ENCODE results near the gene ADORA1. TPM values are rescaled to one million over a fixed set of nuclear protein-coding genes. Genes with fewer than 3 reads are reported as not detected.

The ADORA1 gene
- total and polyA plus RNA-seq, 2 of the 4 experiments (the other 2 are of a cell fraction), result 0.36 to 0.56 TPM

DNA sequence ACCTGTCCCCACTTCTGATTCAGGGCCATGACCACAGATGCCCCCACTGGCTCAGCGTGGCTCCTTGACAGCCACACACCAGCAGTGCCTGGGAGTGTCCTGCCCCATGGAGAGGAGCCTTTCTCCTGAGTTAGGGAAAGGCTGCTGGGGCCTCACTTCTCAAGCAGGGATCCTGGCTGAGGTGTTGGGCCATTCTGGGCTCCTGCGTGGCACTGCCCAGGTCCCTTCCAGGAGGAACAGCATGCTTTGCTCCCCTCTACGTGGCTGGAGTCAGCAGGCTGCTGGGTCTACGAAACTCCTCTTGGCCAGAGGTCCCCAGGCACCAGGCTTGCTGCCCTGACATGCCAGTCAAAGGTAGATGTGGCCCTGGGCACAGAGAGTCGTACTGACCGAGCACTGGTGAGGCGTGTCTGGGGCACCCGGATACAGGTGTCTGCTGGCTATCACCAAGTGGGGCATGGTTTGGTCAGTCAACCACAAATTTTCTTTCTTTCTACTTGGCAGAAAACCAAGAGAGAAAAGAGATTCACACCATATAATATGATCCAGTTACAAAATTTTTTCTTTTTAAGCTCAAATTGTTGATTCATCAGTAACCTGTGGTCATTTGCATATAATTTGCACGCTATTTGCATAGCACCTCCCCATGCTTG, 4.1 kb downstream of the ADORA1 start:
- H3K4me1 ChIP-seq (ENCODE audit: control insufficient read depth, insufficient read depth, low read length), result peaks cover 2% of the 10 kb centered on the region; the same call in 1 of the 2 replicates
- H3K27ac ChIP-seq (ENCODE audit: insufficient read depth, low read length), result no peak overlapping the region
- in situ Hi-C loops (cut with MboI; ENCODE audit: low sequenced_read_pairs), result no loop called here
- DNase-seq (no peak), ATAC-seq (ENCODE audit: low read depth) (no peak)
- no peak overlapping the region for H4K8ac ChIP-seq (ENCODE audit: low read depth in 2 of 2, low read length in 2 of 2)
- intact Hi-C loops (cut with micrococcal nuclease), result no loop called here
- H4K5ac ChIP-seq (ENCODE audit: low read depth, low read length), result no peak overlapping the region
- H2AFZ ChIP-seq (replicated peaks; ENCODE audit: low read length, poor library complexity), result no peak overlapping the region
- dilution Hi-C loops (cut with HindIII; ENCODE audit: low sequenced_read_pairs, unreplicated experiment), result no loop called here
- TF ChIP-seq BHLHE40 (IDR thresholded peaks at IDR 0.05; ENCODE audit: low read depth, low read length) (no peak), CHD1 (IDR thresholded peaks at IDR 0.05; ENCODE audit: low read depth, low read length) (no peak)
- no peak overlapping the region for H2BK20ac ChIP-seq (ENCODE audit: low read depth, low read length)
- no peaks in the 10 kb centered on the region for H3K36me3 ChIP-seq (ENCODE audit: control insufficient read depth, insufficient read depth, low read length)
- no peak overlapping the region for H3K18ac ChIP-seq (ENCODE audit: low read depth, low read length)
- no peaks in the 10 kb centered on the region for H3K9me3 ChIP-seq (ENCODE audit: control insufficient read depth, insufficient read depth, low read length)
- no peak overlapping the region for H3K4me2 ChIP-seq (ENCODE audit: low read depth, low read length)
- H3K9ac ChIP-seq (ENCODE audit: low read depth, low read length), result no peak overlapping the region
- no peak overlapping the region for H2BK120ac ChIP-seq (ENCODE audit: low read depth, low read length)
- CTCF ChIA-PET, result no interaction called here
- BruUV-seq (replicated peaks), result no TSS peak
- no peaks in the 10 kb centered on the region for H4K20me1 ChIP-seq (ENCODE audit: insufficient read depth, low read length)
- H3K4me3 ChIP-seq (ENCODE audit: insufficient read depth, low read depth, low read length), result no peak overlapping the region
- H3K56ac ChIP-seq (ENCODE audit: extremely low read depth, insufficient read depth, low read length), result no peak overlapping the region
- H2AK9ac ChIP-seq (replicated peaks; ENCODE audit: low read depth, low read length, poor library complexity), result no peak overlapping the region
- no peak overlapping the region for H2BK15ac ChIP-seq (ENCODE audit: low read depth, low read length)
- no peak overlapping the region for H3K14ac ChIP-seq (replicated peaks; ENCODE audit: low read depth, low read length)
- WGBS, 2 experiments (ENCODE audit: extremely low coverage in 2 of 2, insufficient read length in 1 of 2), result 82% methylated on average over 3 of the region's 9 CpGs; no CpG with 5 or more reads in 1 of the 2 experiments
- no peak overlapping the region for H3K23ac ChIP-seq (ENCODE audit: low read depth, low read length)
- no peak overlapping the region for H4K91ac ChIP-seq (ENCODE audit: insufficient read depth, low read depth, low read length)
- no peak overlapping the region for H2BK5ac ChIP-seq (ENCODE audit: low read depth, low read length, poor library complexity, severe bottlenecking)
- H3K4ac ChIP-seq (ENCODE audit: low read depth, low read length), result no peak overlapping the region
- POLR2A ChIA-PET (ENCODE audit: unreplicated experiment), result no interaction called here
- no peak overlapping the region for H2AK5ac ChIP-seq (ENCODE audit: low read depth, low read length)
- H3K27me3 ChIP-seq (ENCODE audit: control insufficient read depth, insufficient read depth, low read length), result peaks cover 25% of the 10 kb centered on the region
- no peaks in the 10 kb centered on the region for H3K9me1 ChIP-seq (ENCODE audit: insufficient read depth, low read length)
- no peaks in the 10 kb centered on the region for H3K79me1 ChIP-seq (ENCODE audit: low read depth in 1 of 2, low read length in 2 of 2)

Measured in IMR-90 (cell line).